ENCODE results near the gene ADCY3.
A peak's percentile ranks its signal among the peaks of the same experiment; 100 is the strongest.

ADCY3 gene

DNA sequence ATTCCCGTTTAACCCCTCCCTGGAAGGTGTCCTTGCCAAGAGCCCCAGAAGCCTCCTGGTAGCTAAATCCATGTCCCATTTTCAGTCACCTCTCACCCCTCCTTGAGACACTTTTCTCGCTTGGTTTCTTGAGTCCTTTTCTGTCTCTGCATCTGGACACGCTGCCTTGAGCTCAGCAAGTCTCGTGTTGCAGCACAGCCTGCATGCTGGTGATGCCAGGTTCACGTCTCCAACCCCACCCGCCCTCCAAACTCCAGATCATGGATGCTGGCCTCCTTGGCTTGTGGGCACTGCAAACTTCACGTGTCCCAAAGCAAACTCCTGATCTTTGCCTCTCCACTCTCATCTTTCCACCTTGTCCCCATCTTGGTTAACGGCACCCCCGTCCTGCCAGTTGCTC, 87.5 kb downstream of the ADCY3 start:
- TF ChIP-seq, protein P1, sequence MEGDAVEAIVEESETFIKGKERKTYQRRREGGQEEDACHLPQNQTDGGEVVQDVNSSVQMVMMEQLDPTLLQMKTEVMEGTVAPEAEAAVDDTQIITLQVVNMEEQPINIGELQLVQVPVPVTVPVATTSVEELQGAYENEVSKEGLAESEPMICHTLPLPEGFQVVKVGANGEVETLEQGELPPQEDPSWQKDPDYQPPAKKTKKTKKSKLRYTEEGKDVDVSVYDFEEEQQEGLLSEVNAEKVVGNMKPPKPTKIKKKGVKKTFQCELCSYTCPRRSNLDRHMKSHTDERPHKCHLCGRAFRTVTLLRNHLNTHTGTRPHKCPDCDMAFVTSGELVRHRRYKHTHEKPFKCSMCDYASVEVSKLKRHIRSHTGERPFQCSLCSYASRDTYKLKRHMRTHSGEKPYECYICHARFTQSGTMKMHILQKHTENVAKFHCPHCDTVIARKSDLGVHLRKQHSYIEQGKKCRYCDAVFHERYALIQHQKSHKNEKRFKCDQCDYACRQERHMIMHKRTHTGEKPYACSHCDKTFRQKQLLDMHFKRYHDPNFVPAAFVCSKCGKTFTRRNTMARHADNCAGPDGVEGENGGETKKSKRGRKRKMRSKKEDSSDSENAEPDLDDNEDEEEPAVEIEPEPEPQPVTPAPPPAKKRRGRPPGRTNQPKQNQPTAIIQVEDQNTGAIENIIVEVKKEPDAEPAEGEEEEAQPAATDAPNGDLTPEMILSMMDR (conservative IDR thresholded peaks at IDR 0.05; ENCODE audit: control insufficient read depth, insufficient read depth, low read depth, low read length): no peak

DNA sequence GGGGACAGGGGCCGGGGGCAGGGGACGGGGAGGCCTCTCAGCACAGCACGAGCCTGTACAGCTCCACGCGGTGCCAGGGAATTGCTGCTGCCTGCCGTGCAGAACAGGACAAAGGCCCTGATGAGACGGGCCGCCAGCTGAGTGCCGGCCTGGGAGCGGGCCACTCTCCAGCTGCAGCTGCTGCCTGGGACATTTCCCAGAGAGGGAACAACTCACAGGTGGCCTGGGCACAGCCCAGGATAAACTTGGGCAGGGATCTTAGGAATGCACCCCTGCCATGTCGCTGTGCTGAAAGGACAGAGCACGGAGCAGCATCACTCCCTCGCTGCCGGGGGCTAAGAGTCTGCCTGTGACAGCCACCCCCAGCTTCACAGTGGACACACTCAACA, 88.0 kb downstream of the ADCY3 start:
- TF ChIP-seq, protein P1 (conservative IDR thresholded peaks at IDR 0.05; ENCODE audit: control insufficient read depth, insufficient read depth, low read depth, low read length): no peak
- no peak overlapping the region for H3K4me3 ChIP-seq (ENCODE audit: control insufficient read depth, low read depth, low read length)

More for the DNA sequence above, 87.5 kb downstream of the ADCY3 start:
- no peak overlapping the region for H3K4me3 ChIP-seq (ENCODE audit: control insufficient read depth, low read depth, low read length)
- DNase-seq (ENCODE audit: low read depth): no peak

DNA sequence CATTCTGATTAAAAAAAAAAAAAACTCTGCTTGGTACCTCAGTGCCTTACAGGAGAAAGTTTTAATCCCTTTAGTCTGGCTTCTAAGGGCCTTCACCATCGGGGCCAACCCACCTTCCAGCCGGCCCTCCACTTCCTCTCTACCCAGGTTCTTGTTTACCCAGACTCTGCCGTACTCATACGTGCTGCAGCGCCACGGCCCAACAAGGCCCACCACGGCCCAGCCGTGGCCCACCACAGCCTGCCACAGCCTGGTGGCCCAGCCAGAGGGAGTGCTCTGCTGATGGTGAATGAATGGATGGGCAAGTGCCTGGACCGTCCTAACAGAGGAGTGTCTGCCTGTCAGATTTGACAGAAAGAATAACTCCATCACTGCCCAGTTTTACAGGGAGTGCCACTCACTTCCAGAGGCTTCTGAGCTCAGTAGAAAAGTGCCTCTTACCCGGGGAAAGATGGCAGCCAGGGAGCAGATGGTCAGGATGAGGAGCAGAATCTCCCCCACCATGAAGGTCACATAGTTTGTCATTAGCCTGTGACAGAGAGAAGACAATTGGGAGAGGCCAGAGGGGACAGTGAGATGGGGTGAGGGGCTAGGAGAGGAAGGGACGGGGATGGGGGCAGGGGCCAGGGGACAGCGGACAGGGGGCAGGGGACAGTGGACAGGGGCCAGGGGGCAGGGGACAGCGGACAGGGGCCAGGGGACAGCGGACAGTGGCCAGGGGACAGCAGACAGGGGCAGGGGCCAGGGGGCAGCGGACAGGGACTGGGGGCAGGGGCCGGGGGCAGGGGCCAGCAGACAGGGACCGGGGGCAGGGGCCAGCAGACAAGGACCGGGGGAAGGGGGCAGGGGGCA, 88.6 kb downstream of the ADCY3 start:
- no peak for DNase-seq (ENCODE audit: low read depth)
- no peak overlapping the region for H3K4me3 ChIP-seq (ENCODE audit: control insufficient read depth, low read depth, low read length)
- TF ChIP-seq, protein P1 (conservative IDR thresholded peaks at IDR 0.05; ENCODE audit: control insufficient read depth, insufficient read depth, low read depth, low read length): no peak

More for the DNA sequence above, 88.0 kb downstream of the ADCY3 start:
- DNase-seq (ENCODE audit: low read depth): no peak

DNA sequence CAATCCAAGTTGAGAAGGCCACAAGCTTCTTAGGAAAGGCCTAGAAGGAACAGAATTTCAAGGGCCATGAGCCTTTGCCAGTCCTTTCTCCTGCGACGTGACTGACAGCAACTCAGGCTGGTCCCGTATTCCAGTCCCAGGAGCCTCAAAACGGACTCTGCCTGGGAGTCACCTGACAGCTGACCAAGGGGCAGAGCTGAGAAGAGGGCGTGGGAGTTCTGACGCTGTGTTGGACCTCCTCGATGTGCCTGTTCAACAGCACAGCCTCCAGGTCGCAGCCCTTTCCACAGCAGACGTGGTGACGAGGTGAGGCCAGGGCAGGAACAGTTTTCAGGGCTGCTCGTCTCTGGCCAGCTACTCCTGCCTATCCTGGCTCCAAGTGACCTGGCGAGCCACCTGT, 89.3 kb downstream of the ADCY3 start:
- TF ChIP-seq, protein P1 (conservative IDR thresholded peaks at IDR 0.05; ENCODE audit: control insufficient read depth, insufficient read depth, low read depth, low read length): no peak
- no peak overlapping the region for H3K4me3 ChIP-seq (ENCODE audit: control insufficient read depth, low read depth, low read length)
- DNase-seq (ENCODE audit: low read depth): no peak

DNA sequence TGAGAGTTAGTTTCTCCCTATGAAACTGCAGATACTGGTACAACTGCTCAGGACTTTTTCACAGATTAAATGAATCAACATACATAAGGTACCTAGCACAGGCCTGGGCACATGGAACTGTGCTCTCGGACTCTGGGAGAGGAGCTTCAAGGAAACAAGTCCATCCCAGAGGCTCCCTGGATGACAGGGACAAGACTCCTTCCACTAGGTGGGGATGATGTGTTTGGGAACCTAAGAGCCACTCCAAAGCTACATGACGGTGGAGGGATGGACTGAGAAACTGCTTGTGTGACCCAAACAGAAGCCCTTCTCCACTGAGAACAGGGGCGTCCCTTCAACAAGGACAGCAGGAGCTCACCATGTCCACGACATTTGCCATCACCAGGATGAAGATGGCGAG, 89.7 kb downstream of the ADCY3 start:
- H3K4me3 ChIP-seq (ENCODE audit: control insufficient read depth, low read depth, low read length): no peak overlapping the region
- TF ChIP-seq, protein P1 (conservative IDR thresholded peaks at IDR 0.05; ENCODE audit: control insufficient read depth, insufficient read depth, low read depth, low read length): peak; percentile 28
- peak; percentile 56 for DNase-seq (ENCODE audit: low read depth)

DNA sequence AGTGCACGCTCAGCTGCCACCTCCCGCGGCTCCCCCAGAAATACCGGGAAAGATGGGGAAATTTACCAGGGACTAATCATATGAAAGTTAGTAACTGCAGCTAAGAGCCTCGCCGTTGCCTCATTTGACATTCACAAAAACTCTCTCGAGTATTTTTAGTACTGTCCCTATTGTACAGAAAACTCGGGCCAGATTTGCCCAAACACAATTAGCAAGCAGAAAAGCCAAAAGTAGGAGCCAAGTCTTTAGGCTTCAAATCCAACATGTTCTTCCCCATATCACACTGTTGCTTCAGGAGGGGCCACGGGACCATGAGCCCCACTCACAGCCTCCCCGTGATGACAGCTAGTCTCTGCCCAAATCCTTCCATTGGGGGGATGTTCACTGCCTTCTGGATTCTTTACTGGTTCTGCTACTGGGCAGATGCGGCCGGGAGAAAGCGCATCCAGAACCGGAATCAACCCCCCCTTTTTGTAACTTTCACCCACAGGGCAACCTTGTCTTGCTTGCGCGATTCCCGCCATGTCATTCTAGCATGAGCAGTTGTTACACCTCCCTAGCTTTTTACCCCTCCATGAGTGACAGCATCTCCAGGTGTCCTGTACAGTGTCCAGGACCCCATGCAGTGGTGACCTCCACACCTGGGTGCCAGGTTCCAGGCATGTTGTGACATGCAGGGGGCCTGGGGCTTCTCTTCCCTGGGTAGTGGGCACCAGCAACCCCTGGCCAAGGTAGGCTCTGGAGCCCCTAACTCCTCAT, 91.6 kb downstream of the ADCY3 start:
- no peak for DNase-seq (ENCODE audit: low read depth)
- TF ChIP-seq, protein P1 (conservative IDR thresholded peaks at IDR 0.05; ENCODE audit: control insufficient read depth, insufficient read depth, low read depth, low read length): no peak
- no peak overlapping the region for H3K4me3 ChIP-seq (ENCODE audit: control insufficient read depth, low read depth, low read length)

All from fibroblast of mammary gland (primary cell).